Panc1 (cell line): Measurements from ENCODE around the gene CHN1. TPM values are rescaled to one million over a fixed set of nuclear protein-coding genes. Genes with fewer than 3 reads are reported as not detected.

ENCODE experiments used
- ATAC-seq: fragments of 200-7000 bp; cut with Tn5 transposase; 2 replicates; pipeline ENCODE4 v1.9.1; 2020; ENCODE audit warnings: mild to moderate bottlenecking, moderate library complexity
- BruUV-seq: library from RNA; stranded (reverse); fragments of 400-500 nt; replicated peaks from 2 replicates; lab custom pipeline; 2021; lab: Mats Ljungman, UMichigan
- CTCF ChIA-PET: fragments of 300-600 bp; sonication (Branson Sonifier 250); formaldehyde crosslinking; loops from one replicate; lab custom pipeline; 2022; ENCODE audit warnings: antibody characterized with exemption; lab: Charles Lee
- POLR2A ChIA-PET: fragments of 300-600 bp; sonication (Branson Sonifier 250); formaldehyde crosslinking; loops from one replicate; lab custom pipeline; 2022; ENCODE audit warnings: antibody characterized with exemption; lab: Charles Lee
- DNase-seq: peaks from one replicate; pipeline ENCODE4 v3.0.0-alpha.2; 2010; ENCODE audit warnings: low read depth, low spot score
- H3K27ac ChIP-seq: 2 replicates; pipeline ENCODE4 v1.5.1; 2011; ENCODE audit warnings: mild to moderate bottlenecking, low read length, inconsistent platforms
- H3K27me3 ChIP-seq: fragments of 200-500 bp; sonication (Bioruptor generic); 2 replicates; pipeline ENCODE4 v1.6.0; 2014; ENCODE audit warnings: low read length, inconsistent platforms; ENCODE audit not compliant: control insufficient read depth, insufficient read depth
- H3K36me3 ChIP-seq: fragments of 200-500 bp; sonication (Bioruptor generic); 2 replicates; pipeline ENCODE4 v1.5.1; 2014; ENCODE audit warnings: inconsistent platforms, mild to moderate bottlenecking, low read length, moderate library complexity; ENCODE audit not compliant: control insufficient read depth, insufficient read depth
- H3K4me1 ChIP-seq: 2 replicates; pipeline ENCODE4 v1.5.1; 2011; ENCODE audit warnings: inconsistent platforms, mild to moderate bottlenecking, low read length, moderate library complexity; ENCODE audit not compliant: control insufficient read depth, insufficient read depth
- H3K4me3 ChIP-seq, 2 experiments: 2 replicates each; pipeline ENCODE4 v1.5.1; 2011 to 2012; ENCODE audit warnings: low read depth in 2 of 2, low read length in 2 of 2, mild to moderate bottlenecking in 2 of 2, inconsistent platforms in 1 of 2, moderate library complexity in 1 of 2
- H3K9me3 ChIP-seq: fragments of 200-500 bp; sonication (Bioruptor generic); 2 replicates; pipeline ENCODE4 v1.5.1; 2014; ENCODE audit warnings: low read depth, mild to moderate bottlenecking, inconsistent platforms, low read length, moderate library complexity; ENCODE audit not compliant: control insufficient read depth, insufficient read depth
- CTCF ChIP-seq: fragments of 450-650 bp; IDR thresholded peaks from 2 replicates; pipeline ENCODE4 v1.5.1; 2017; ENCODE audit warnings: mild to moderate bottlenecking
- POLR2AphosphoS5 ChIP-seq: IDR thresholded peaks from 2 replicates; pipeline ENCODE4 v1.6.1; 2012; ENCODE audit warnings: mild to moderate bottlenecking, low read depth, low read length, moderate library complexity
- REST ChIP-seq, 2 experiments: IDR thresholded peaks; 2 replicates each; pipeline ENCODE4 v1.6.1; 2011 to 2012; ENCODE audit warnings: low read depth in 2 of 2, control low read depth in 1 of 2, low read length in 1 of 2, mild to moderate bottlenecking in 1 of 2, moderate library complexity in 1 of 2; ENCODE audit not compliant: insufficient read depth in 1 of 2
- SIN3A ChIP-seq: IDR thresholded peaks from 2 replicates; pipeline ENCODE4 v1.6.1; 2012; ENCODE audit warnings: low read depth, mild to moderate bottlenecking, low read length, moderate library complexity, borderline replicate concordance; ENCODE audit not compliant: insufficient read depth
- TCF7L2 ChIP-seq: IDR thresholded peaks from 2 replicates; pipeline ENCODE4 v1.6.1; 2011; ENCODE audit warnings: mild to moderate bottlenecking, low read depth, low read length, inconsistent platforms
- in situ Hi-C: cut with HindIII; loops from 2 replicates; pipeline ENCODE4 v1.10.0; 2016; ENCODE audit warnings: low sequenced_read_pairs, low pct_unique_long_range_greater_than_20kb
- intact Hi-C: fragments of 100-400 bp; cut with micrococcal nuclease; formaldehyde crosslinking; loops from one replicate; pipeline ENCODE4 v1.10.0; 2022; ENCODE audit not compliant: unreplicated experiment
- total RNA-seq: library from RNA; stranded (reverse); gene quantifications from one replicate; pipeline ENCODE4 v1.2.1, GENCODE V29; 2021; ENCODE audit not compliant: unreplicated experiment

The CHN1 gene
- total RNA-seq, 1 experiment from 2014 or later: 20.8 TPM

- intact Hi-C loops: no loop called here
- Histone ChIP-seq H3K27ac (no peak overlapping the region), H3K36me3 (no peaks in the 10 kb centered on the region), H3K27me3 (no peaks in the 10 kb centered on the region), H3K9me3 (no peaks in the 10 kb centered on the region), H3K4me1 (no peaks in the 10 kb centered on the region), H3K4me3 (no peak overlapping the region)
- TF ChIP-seq REST (IDR thresholded peaks at IDR 0.05; ENCODE audit: insufficient read depth in 1 of 2, low read depth in 2 of 2, low read length in 1 of 2) (no peak), TCF7L2 (no peak), POLR2AphosphoS5 (no peak), CTCF (no peak), SIN3A (no peak)
- POLR2A ChIA-PET: interaction anchor here (0.5 kb wide), 1 partner anchor 10 kb away, joined by 3 read pairs; no protein-coding TSS in a partner anchor
- CTCF ChIA-PET: interaction anchor here (0.7 kb wide), 1 partner anchor 519 kb away, joined by 3 read pairs; no protein-coding TSS in a partner anchor
- in situ Hi-C loops: no loop called here
- BruUV-seq: no TSS peak
- ATAC-seq: no peak
- DNase-seq: no peak
These were observed 23.9 kb downstream of the CHN1 start for GRCh38 chr2:174981331-174981730.

- CTCF ChIA-PET: no interaction called here
- Histone ChIP-seq H3K27ac (no peak overlapping the region), H3K4me3 (no peak overlapping the region), H3K27me3 (no peaks in the 10 kb centered on the region), H3K4me1 (no peaks in the 10 kb centered on the region), H3K36me3 (no peaks in the 10 kb centered on the region), H3K9me3 (no peaks in the 10 kb centered on the region)
- TF ChIP-seq CTCF (no peak), REST (IDR thresholded peaks at IDR 0.05; ENCODE audit: insufficient read depth in 1 of 2, low read depth in 2 of 2, low read length in 1 of 2) (no peak), SIN3A (no peak), POLR2AphosphoS5 (no peak), TCF7L2 (no peak)
- ATAC-seq (no peak), DNase-seq (no peak)
- BruUV-seq: no TSS peak
- intact Hi-C loops (no loop called here), in situ Hi-C loops (no loop called here)
- POLR2A ChIA-PET: no interaction called here
These were observed 25.2 kb downstream of the CHN1 start for GRCh38 chr2:174979996-174980395.
